Sigmoid colon (tissue), 7 donors: ENCODE measurements around the gene KANK2. TPM values are rescaled to one million over a fixed set of nuclear protein-coding genes. Genes with fewer than 3 reads are reported as not detected.
A peak's percentile ranks its signal among the peaks of the same experiment; 100 is the strongest.
"Not testable (repeated sequence)": the region's sequence is repeated elsewhere in the genome, so short reads cannot be mapped to it uniquely, and the experiment has no call there.

Experiments
- DNase-seq: peaks from one replicate; pipeline ENCODE4 v3.0.0-alpha.2; 2019
- H3K27ac ChIP-seq, 4 donors: fragments of 200-600 bp; sonication (generic); one replicate each; pipeline ENCODE4 v1.5.1; 2016 to 2019; ENCODE audit warnings: mild to moderate bottlenecking in 1 of 4
- H3K27me3 ChIP-seq, 3 donors: fragments of 200-600 bp; sonication (generic); one replicate each; pipeline ENCODE4 v1.5.1; 2019; ENCODE audit warnings: mild to moderate bottlenecking in 1 of 3
- H3K36me3 ChIP-seq, 4 donors: fragments of 200-600 bp; sonication (generic); one replicate each; pipeline ENCODE4 v1.5.1; 2016 to 2019
- H3K4me1 ChIP-seq, 4 donors: fragments of 200-600 bp; sonication (generic); one replicate each; pipeline ENCODE4 v1.5.1; 2017 to 2019
- H3K4me3 ChIP-seq, 4 donors: fragments of 200-600 bp; sonication (generic); one replicate each; pipeline ENCODE4 v1.5.1; 2017 to 2019; ENCODE audit warnings: mild to moderate bottlenecking in 2 of 4, moderate library complexity in 1 of 4
- H3K9me3 ChIP-seq, 4 donors: fragments of 200-600 bp in 3 of 4; sonication (generic) in 3 of 4; one replicate each; pipeline versions ENCODE4 v1.5.1 to v1.6.1; 2013 to 2019
- CTCF ChIP-seq, 4 experiments: fragments of 450-650 bp in 3 of 4; fragments of 200-600 bp in 1 of 4; IDR thresholded peaks; one replicate each; pipeline ENCODE4 v1.5.1; 2016 to 2019; ENCODE audit warnings: antibody characterized with exemption in 4 of 4, mild to moderate bottlenecking in 3 of 4, moderate library complexity in 2 of 4
- EP300 ChIP-seq, 4 donors: sonication (generic); formaldehyde crosslinking; IDR thresholded peaks; one replicate each; pipeline ENCODE4 v1.6.1; 2017; ENCODE audit warnings: antibody characterized with exemption in 4 of 4
- POLR2A ChIP-seq, 2 donors: fragments of 450-650 bp; IDR thresholded peaks; one replicate each; pipeline ENCODE4 v1.6.1; 2016; ENCODE audit warnings: antibody characterized with exemption in 2 of 2, mild to moderate bottlenecking in 2 of 2, moderate library complexity in 2 of 2
- POLR2AphosphoS5 ChIP-seq, 4 donors: sonication (generic); formaldehyde crosslinking; IDR thresholded peaks; one replicate each; pipeline ENCODE4 v1.6.1; 2017; ENCODE audit warnings: antibody characterized with exemption in 4 of 4
- WGBS, 2 donors: extraction: QIAGEN DNeasy Blood & Tissue Kit; methylation state at CpG; one replicate each; pipeline ENCODE4 v1.1.7; 2013; 5-methylcytosine and 5-hydroxymethylcytosine counted together
- intact Hi-C: fragments of 100-400 bp; cut with DNase I; formaldehyde crosslinking; loops from one replicate; pipeline ENCODE4 v1.15.1; 2023
- polyA plus RNA-seq, 3 donors: library from polyadenylated mRNA; stranded (reverse); fragments of 200-250 nt; gene quantifications; one replicate each; pipeline ENCODE4 v1.2.3, GENCODE V29; 2013
- total RNA-seq, 4 donors: library from RNA; depleted of rRNA; stranded (reverse); fragments of >200 nt; gene quantifications; one replicate each; pipeline ENCODE4 v1.1.0, GENCODE V29; 2016
- donor health status: healthy with polysubstance abuse.
- donor health status: Bipolar disorder and iron deficiency.
- donor health status: healthy.

Gene KANK2
- total and polyA plus RNA-seq, 7 donors = 29.8 to 1,314 (median 691) TPM

- H3K27me3 ChIP-seq = no peaks in the 10 kb centered on the region
- no peak overlapping the region for H3K4me3 ChIP-seq
- H3K4me1 ChIP-seq = peaks cover 0 to 39% (median 30%) of the 10 kb centered on the region in 4 donors
- no peak for DNase-seq
- H3K36me3 ChIP-seq = no peaks in the 10 kb centered on the region
- WGBS, 2 donors = 97 to 98% methylated on average over 3 of the region's 3 CpGs
- H3K27ac ChIP-seq = peak overlapping the region in 3 of 4 donors; percentile 18 to 99 (median 97)
- intact Hi-C loops = no loop called here
- TF ChIP-seq POLR2AphosphoS5 (IDR thresholded peaks at IDR 0.05) (no peak), POLR2A (IDR thresholded peaks at IDR 0.05) (no peak), EP300 (IDR thresholded peaks at IDR 0.05) (no peak), CTCF (IDR thresholded peaks at IDR 0.05) (no peak)
- H3K9me3 ChIP-seq = no peaks in the 10 kb centered on the region
Observed at GRCh38 chr19:11145536-11145924, 51.8 kb downstream of the KANK2 start.

- WGBS, 2 donors = 31 to 33% methylated on average over 22 of the region's 22 CpGs
- no peaks in the 10 kb centered on the region for H3K36me3 ChIP-seq
- TF ChIP-seq POLR2A (IDR thresholded peaks at IDR 0.05) (no peak), POLR2AphosphoS5 (IDR thresholded peaks at IDR 0.05) (peak in 3 of 4 donors; percentile 59 to 75 (median 62)), CTCF (IDR thresholded peaks at IDR 0.05) (no peak), EP300 (IDR thresholded peaks at IDR 0.05) (peak in 1 of 4 donors; percentile 46)
- intact Hi-C loops = loop anchor here (2.0 kb wide), 1 partner anchor 22 kb away; no protein-coding TSS in a partner anchor
- H3K9me3 ChIP-seq = no peaks in the 10 kb centered on the region
- DNase-seq = peak; percentile 97
- H3K4me1 ChIP-seq = peaks cover 0 to 66% (median 59%) of the 10 kb centered on the region in 4 donors
- no peaks in the 10 kb centered on the region for H3K27me3 ChIP-seq
- H3K27ac ChIP-seq = peak overlapping the region; percentile 92 to 99 (median 95)
- H3K4me3 ChIP-seq = peak overlapping the region in 3 of 4 donors; percentile 7 to 33 (median 30)
Observed at GRCh38 chr19:11142528-11143171, 54.7 kb downstream of the KANK2 start.

- 73 to 76% methylated on average over 9 of the region's 9 CpGs for WGBS, 2 donors
- TF ChIP-seq POLR2A (IDR thresholded peaks at IDR 0.05) = no peak
- TF ChIP-seq EP300 (IDR thresholded peaks at IDR 0.05) = no peak
- no peak for TF ChIP-seq CTCF (IDR thresholded peaks at IDR 0.05)
- TF ChIP-seq POLR2AphosphoS5 (IDR thresholded peaks at IDR 0.05) = no peak
- Histone ChIP-seq H3K4me1 (peaks cover 0 to 72% (median 64%) of the 10 kb centered on the region in 4 donors), H3K27ac (peak overlapping the region; percentile 92 to 99 (median 95)), H3K9me3 (no peaks in the 10 kb centered on the region), H3K4me3 (peak overlapping the region in 2 of 4 donors; percentile 30 to 33), H3K27me3 (no peaks in the 10 kb centered on the region), H3K36me3 (no peaks in the 10 kb centered on the region)
- intact Hi-C loops = loop anchor here (2.0 kb wide), 1 partner anchor 23 kb away; no protein-coding TSS in a partner anchor
- DNase-seq = no peak
Observed at GRCh38 chr19:11141937-11142527, 55.3 kb downstream of the KANK2 start.

GRCh38 chr19:11140896-11141295 is 56.4 kb downstream of the KANK2 start:
- H3K4me1 ChIP-seq = peaks cover 0 to 73% (median 64%) of the 10 kb centered on the region in 4 donors
- no peak for DNase-seq
- TF ChIP-seq EP300 (IDR thresholded peaks at IDR 0.05) = no peak
- no peak for TF ChIP-seq POLR2A (IDR thresholded peaks at IDR 0.05)
- no peak for TF ChIP-seq POLR2AphosphoS5 (IDR thresholded peaks at IDR 0.05)
- H3K27me3 ChIP-seq = no peaks in the 10 kb centered on the region
- H3K27ac ChIP-seq = peak overlapping the region; percentile 92 to 99 (median 95)
- WGBS, 2 donors = 89 to 92% methylated on average over 9 of the region's 9 CpGs
- no peaks in the 10 kb centered on the region for H3K9me3 ChIP-seq
- no peaks in the 10 kb centered on the region for H3K36me3 ChIP-seq
- intact Hi-C loops = no loop called here
- H3K4me3 ChIP-seq = no peak overlapping the region

- H3K27me3 ChIP-seq, H3K4me3 ChIP-seq, H3K36me3 ChIP-seq, intact Hi-C loops, DNase-seq, H3K9me3 ChIP-seq: not testable (repeated sequence)
- Histone ChIP-seq H3K27ac (peak overlapping the region; percentile 92 to 99 (median 95)), H3K4me1 (peaks cover 0 to 73% (median 64%) of the 10 kb centered on the region in 4 donors)
- 60 to 87% methylated on average over 10 of the region's 10 CpGs for WGBS, 2 donors
Observed at GRCh38 chr19:11140023-11140538, 57.3 kb downstream of the KANK2 start.
